Panc1 (cell line): Measurements from ENCODE around the gene CRTAC1.

Experiments used
- POLR2AphosphoS5 ChIP-seq: IDR thresholded peaks from 2 replicates; pipeline ENCODE4 v1.6.1; 2012; ENCODE audit warnings: mild to moderate bottlenecking, low read depth, low read length, moderate library complexity
- TCF7L2 ChIP-seq: IDR thresholded peaks from 2 replicates; pipeline ENCODE4 v1.6.1; 2011; ENCODE audit warnings: mild to moderate bottlenecking, low read depth, low read length, inconsistent platforms
- TF ChIP-seq, protein P1 (sequence below): fragments of 450-650 bp; IDR thresholded peaks from 2 replicates; pipeline ENCODE4 v1.5.1; 2017; ENCODE audit warnings: mild to moderate bottlenecking
- TF ChIP-seq, protein P2 (sequence below), 2 experiments: IDR thresholded peaks; 2 replicates each; pipeline ENCODE4 v1.6.1; 2011 to 2012; ENCODE audit warnings: low read depth in 2 of 2, control low read depth in 1 of 2, low read length in 1 of 2, mild to moderate bottlenecking in 1 of 2, moderate library complexity in 1 of 2; ENCODE audit not compliant: insufficient read depth in 1 of 2

DNA sequence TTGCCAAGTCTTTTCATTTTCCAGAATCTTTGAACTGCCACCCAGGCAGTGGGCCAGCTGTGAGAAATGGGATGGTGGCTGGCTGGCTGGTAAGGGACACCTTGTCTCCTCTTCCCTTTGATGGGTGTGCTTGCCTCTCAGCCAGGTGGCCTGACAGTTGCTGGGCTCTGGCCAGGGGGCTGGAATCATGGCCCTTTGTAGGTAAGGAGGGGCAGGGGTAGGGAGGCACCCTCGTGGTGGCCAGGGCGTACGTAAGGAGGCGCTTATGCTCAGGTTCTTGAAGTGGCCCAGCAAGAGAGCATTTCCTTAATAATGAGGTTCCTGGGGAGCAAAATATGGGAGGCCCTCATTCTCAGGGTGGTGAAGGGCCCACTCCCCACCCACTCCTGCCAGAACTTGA is 213.8 kb downstream of the CRTAC1 start:
- TF ChIP-seq, protein P1, sequence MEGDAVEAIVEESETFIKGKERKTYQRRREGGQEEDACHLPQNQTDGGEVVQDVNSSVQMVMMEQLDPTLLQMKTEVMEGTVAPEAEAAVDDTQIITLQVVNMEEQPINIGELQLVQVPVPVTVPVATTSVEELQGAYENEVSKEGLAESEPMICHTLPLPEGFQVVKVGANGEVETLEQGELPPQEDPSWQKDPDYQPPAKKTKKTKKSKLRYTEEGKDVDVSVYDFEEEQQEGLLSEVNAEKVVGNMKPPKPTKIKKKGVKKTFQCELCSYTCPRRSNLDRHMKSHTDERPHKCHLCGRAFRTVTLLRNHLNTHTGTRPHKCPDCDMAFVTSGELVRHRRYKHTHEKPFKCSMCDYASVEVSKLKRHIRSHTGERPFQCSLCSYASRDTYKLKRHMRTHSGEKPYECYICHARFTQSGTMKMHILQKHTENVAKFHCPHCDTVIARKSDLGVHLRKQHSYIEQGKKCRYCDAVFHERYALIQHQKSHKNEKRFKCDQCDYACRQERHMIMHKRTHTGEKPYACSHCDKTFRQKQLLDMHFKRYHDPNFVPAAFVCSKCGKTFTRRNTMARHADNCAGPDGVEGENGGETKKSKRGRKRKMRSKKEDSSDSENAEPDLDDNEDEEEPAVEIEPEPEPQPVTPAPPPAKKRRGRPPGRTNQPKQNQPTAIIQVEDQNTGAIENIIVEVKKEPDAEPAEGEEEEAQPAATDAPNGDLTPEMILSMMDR, result no peak
- TF ChIP-seq TCF7L2 (no peak), POLR2AphosphoS5 (no peak)
- TF ChIP-seq, protein P2, sequence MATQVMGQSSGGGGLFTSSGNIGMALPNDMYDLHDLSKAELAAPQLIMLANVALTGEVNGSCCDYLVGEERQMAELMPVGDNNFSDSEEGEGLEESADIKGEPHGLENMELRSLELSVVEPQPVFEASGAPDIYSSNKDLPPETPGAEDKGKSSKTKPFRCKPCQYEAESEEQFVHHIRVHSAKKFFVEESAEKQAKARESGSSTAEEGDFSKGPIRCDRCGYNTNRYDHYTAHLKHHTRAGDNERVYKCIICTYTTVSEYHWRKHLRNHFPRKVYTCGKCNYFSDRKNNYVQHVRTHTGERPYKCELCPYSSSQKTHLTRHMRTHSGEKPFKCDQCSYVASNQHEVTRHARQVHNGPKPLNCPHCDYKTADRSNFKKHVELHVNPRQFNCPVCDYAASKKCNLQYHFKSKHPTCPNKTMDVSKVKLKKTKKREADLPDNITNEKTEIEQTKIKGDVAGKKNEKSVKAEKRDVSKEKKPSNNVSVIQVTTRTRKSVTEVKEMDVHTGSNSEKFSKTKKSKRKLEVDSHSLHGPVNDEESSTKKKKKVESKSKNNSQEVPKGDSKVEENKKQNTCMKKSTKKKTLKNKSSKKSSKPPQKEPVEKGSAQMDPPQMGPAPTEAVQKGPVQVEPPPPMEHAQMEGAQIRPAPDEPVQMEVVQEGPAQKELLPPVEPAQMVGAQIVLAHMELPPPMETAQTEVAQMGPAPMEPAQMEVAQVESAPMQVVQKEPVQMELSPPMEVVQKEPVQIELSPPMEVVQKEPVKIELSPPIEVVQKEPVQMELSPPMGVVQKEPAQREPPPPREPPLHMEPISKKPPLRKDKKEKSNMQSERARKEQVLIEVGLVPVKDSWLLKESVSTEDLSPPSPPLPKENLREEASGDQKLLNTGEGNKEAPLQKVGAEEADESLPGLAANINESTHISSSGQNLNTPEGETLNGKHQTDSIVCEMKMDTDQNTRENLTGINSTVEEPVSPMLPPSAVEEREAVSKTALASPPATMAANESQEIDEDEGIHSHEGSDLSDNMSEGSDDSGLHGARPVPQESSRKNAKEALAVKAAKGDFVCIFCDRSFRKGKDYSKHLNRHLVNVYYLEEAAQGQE (IDR thresholded peaks at IDR 0.05; ENCODE audit: insufficient read depth in 1 of 2, low read depth in 2 of 2, low read length in 1 of 2), result no peak
